ENCODE data around the gene PANK2.

- TF ChIP-seq EP300 (IDR thresholded peaks at IDR 0.05; ENCODE audit: borderline replicate concordance in 1 of 2, low read depth in 1 of 2, low read length in 1 of 2): no peak
- TF ChIP-seq CTCF (IDR thresholded peaks at IDR 0.05): no peak
- no peak for TF ChIP-seq YY1 (IDR thresholded peaks at IDR 0.05; ENCODE audit: low read depth)
Observed at GRCh38 chr20:3847429-3847940, 41.7 kb upstream of the PANK2 start.
